Urinary bladder (tissue), 4 donors: Measurements from ENCODE around the gene ACTR3. TPM values are rescaled to one million over a fixed set of nuclear protein-coding genes. Genes with fewer than 3 reads are reported as not detected.
A peak's percentile ranks its signal among the peaks of the same experiment; 100 is the strongest.

ENCODE experiments used
- DNase-seq: peaks from one replicate; pipeline ENCODE4 v3.0.0-alpha.2; 2015; ENCODE audit errors: extremely low spot score
- H3K27ac ChIP-seq: one replicate; pipeline ENCODE4 v1.5.1; 2013; ENCODE audit warnings: low read depth, mild to moderate bottlenecking, moderate library complexity
- H3K36me3 ChIP-seq: one replicate; pipeline ENCODE4 v1.6.1; 2013; ENCODE audit warnings: mild to moderate bottlenecking, moderate library complexity; ENCODE audit not compliant: insufficient read depth
- H3K4me1 ChIP-seq: one replicate; pipeline ENCODE4 v1.6.1; 2013; ENCODE audit warnings: mild to moderate bottlenecking, moderate library complexity; ENCODE audit not compliant: insufficient read depth
- H3K4me3 ChIP-seq: one replicate; pipeline ENCODE4 v1.5.1; 2013; ENCODE audit warnings: low read depth, low read length
- WGBS: extraction: QIAGEN DNeasy Blood & Tissue Kit; methylation state at CpG from one replicate; pipeline ENCODE4 v1.1.7; 2013; 5-methylcytosine and 5-hydroxymethylcytosine counted together
- polyA plus RNA-seq: library from polyadenylated mRNA; stranded (reverse); fragments of 200-250 nt; gene quantifications from one replicate; pipeline ENCODE4 v1.2.3, GENCODE V29; 2013
- total RNA-seq: library from RNA; depleted of rRNA; stranded (reverse); fragments of >200 nt; gene quantifications from one replicate; pipeline ENCODE4 v1.2.3, GENCODE V29; 2014
- donor health status: healthy with polysubstance abuse.
- donor health status: healthy.

The ACTR3 gene
- total and polyA plus RNA-seq, 2 donors = 130 to 151 TPM

GRCh38 chr2:113887009-113887792, 2.7 kb upstream of the ACTR3 start:
- whole genome bisulfite sequencing = 84% methylated on average over 7 of the region's 7 CpGs
- no peak overlapping the region for H3K4me3 ChIP-seq
- H3K4me1 ChIP-seq = no peaks in the 10 kb centered on the region
- H3K36me3 ChIP-seq = no peaks in the 10 kb centered on the region
- DNase-seq = no peak
- H3K27ac ChIP-seq = no peak overlapping the region

- peak overlapping the region; percentile 41 for H3K4me3 ChIP-seq
- peak overlapping the region; percentile 28 for H3K27ac ChIP-seq
- no peaks in the 10 kb centered on the region for H3K36me3 ChIP-seq
- H3K4me1 ChIP-seq = no peaks in the 10 kb centered on the region
- WGBS = 33% methylated on average over 14 of the region's 14 CpGs
- no peak for DNase-seq
Measured at GRCh38 chr2:113888641-113889470, 1.0 kb upstream of the ACTR3 start.

- DNase-seq = peak; percentile 51
- under 1% methylated on average over 57 of the region's 57 CpGs for WGBS
- Histone ChIP-seq H3K36me3 (no peaks in the 10 kb centered on the region), H3K4me1 (no peaks in the 10 kb centered on the region), H3K4me3 (peak overlapping the region; percentile 99), H3K27ac (peak overlapping the region; percentile 98)
Measured at GRCh38 chr2:113890253-113891235, 655 bp downstream of the ACTR3 start.

- DNase-seq = no peak
- 2% methylated on average over 5 of the region's 5 CpGs for WGBS
- no peaks in the 10 kb centered on the region for H3K36me3 ChIP-seq
- H3K4me3 ChIP-seq = peak overlapping the region; percentile 99
- peak overlapping the region; percentile 62 for H3K27ac ChIP-seq
- peaks cover 4% of the 10 kb centered on the region for H3K4me1 ChIP-seq
Measured at GRCh38 chr2:113891265-113891959, 1.5 kb downstream of the ACTR3 start.

- DNase-seq = no peak
- 46% methylated on average over 6 of the region's 6 CpGs for WGBS
- H3K36me3 ChIP-seq = no peaks in the 10 kb centered on the region
- H3K4me3 ChIP-seq = no peak overlapping the region
- peaks cover 4% of the 10 kb centered on the region for H3K4me1 ChIP-seq
- H3K27ac ChIP-seq = no peak overlapping the region
Measured at GRCh38 chr2:113892004-113892710, 2.3 kb downstream of the ACTR3 start.

GRCh38 chr2:113894156-113894743, 4.4 kb downstream of the ACTR3 start:
- Histone ChIP-seq H3K27ac (no peak overlapping the region), H3K36me3 (no peaks in the 10 kb centered on the region), H3K4me3 (no peak overlapping the region), H3K4me1 (peaks cover 6% of the 10 kb centered on the region)
- WGBS = 62% methylated on average over 7 of the region's 7 CpGs
- no peak for DNase-seq

GRCh38 chr2:113895301-113895700, 5.4 kb downstream of the ACTR3 start:
- H3K27ac ChIP-seq = no peak overlapping the region
- peaks cover 6% of the 10 kb centered on the region for H3K4me1 ChIP-seq
- no peaks in the 10 kb centered on the region for H3K36me3 ChIP-seq
- 67% methylated on average over 4 of the region's 4 CpGs for WGBS
- no peak overlapping the region for H3K4me3 ChIP-seq
- DNase-seq = no peak

- no peak overlapping the region for H3K27ac ChIP-seq
- H3K36me3 ChIP-seq = no peaks in the 10 kb centered on the region
- DNase-seq = no peak
- no peak overlapping the region for H3K4me3 ChIP-seq
- H3K4me1 ChIP-seq = peaks cover 6% of the 10 kb centered on the region
- WGBS = 45% methylated on average over 1 of the region's 1 CpG
Measured at GRCh38 chr2:113895819-113896563, 6.1 kb downstream of the ACTR3 start.

- H3K27ac ChIP-seq = no peak overlapping the region
- H3K4me3 ChIP-seq = no peak overlapping the region
- DNase-seq = no peak
- H3K36me3 ChIP-seq = no peaks in the 10 kb centered on the region
- 44% methylated on average over 2 of the region's 2 CpGs for WGBS
- peaks cover 6% of the 10 kb centered on the region for H3K4me1 ChIP-seq
Measured at GRCh38 chr2:113896791-113897190, 6.9 kb downstream of the ACTR3 start.

GRCh38 chr2:113898081-113898480, 8.2 kb downstream of the ACTR3 start:
- Histone ChIP-seq H3K27ac (no peak overlapping the region), H3K36me3 (no peaks in the 10 kb centered on the region), H3K4me3 (no peak overlapping the region), H3K4me1 (peaks cover 6% of the 10 kb centered on the region)
- DNase-seq = no peak

GRCh38 chr2:113899166-113899565, 9.3 kb downstream of the ACTR3 start:
- H3K27ac ChIP-seq = no peak overlapping the region
- peaks cover 6% of the 10 kb centered on the region for H3K4me1 ChIP-seq
- DNase-seq = no peak

More at GRCh38 chr2:113899166-113899565, 9.3 kb downstream of the ACTR3 start:
- Histone ChIP-seq H3K36me3 (no peaks in the 10 kb centered on the region), H3K4me3 (no peak overlapping the region)
